HEK293 (cell line): ENCODE measurements around the gene CD79A.

ENCODE experiments used
- CTCF ChIA-PET: fragments of 350-600 bp; formaldehyde crosslinking; extraction: SDS; loops from one replicate; lab custom pipeline; 2021; ENCODE audit warnings: antibody characterized with exemption; lab: Yijun Ruan, JAX
- POLR2A ChIA-PET: fragments of 300-600 bp; formaldehyde crosslinking; extraction: SDS; loops from one replicate; lab custom pipeline; 2020; ENCODE audit warnings: antibody characterized with exemption, inconsistent platforms; lab: Yijun Ruan, JAX
- H3K27ac ChIP-seq: fragments of 200-500 bp; sonication (Bioruptor generic); 2 replicates; pipeline ENCODE4 v1.5.1; 2014; ENCODE audit warnings: low read depth, low read length, control low read depth, inconsistent platforms; ENCODE audit errors: extremely low read depth
- H3K36me3 ChIP-seq, 2 experiments: fragments of 200-500 bp in 1 of 2; sonication (Bioruptor generic) in 1 of 2; 1 replicate in 1 of 2; 2 replicates in 1 of 2; pipeline ENCODE4 v1.5.1; 2014 to 2017; ENCODE audit warnings: inconsistent platforms in 2 of 2, low read length in 2 of 2; ENCODE audit not compliant: control insufficient read depth in 2 of 2, insufficient read depth in 1 of 2
- H3K4me1 ChIP-seq: fragments of 200-500 bp; sonication (Bioruptor generic); 2 replicates; pipeline ENCODE4 v1.5.1; 2014; ENCODE audit warnings: mild to moderate bottlenecking, low read length, inconsistent platforms; ENCODE audit not compliant: control insufficient read depth, insufficient read depth
- H3K4me3 ChIP-seq: 2 replicates; pipeline ENCODE4 v1.5.1; 2011; ENCODE audit warnings: low read depth, mild to moderate bottlenecking, control low read depth, low read length, moderate library complexity
- H3K9me3 ChIP-seq: fragments of 200-500 bp; sonication (Bioruptor generic); 2 replicates; pipeline ENCODE4 v1.5.1; 2014; ENCODE audit warnings: low read depth, low read length, inconsistent platforms; ENCODE audit not compliant: control insufficient read depth, insufficient read depth
- BCL11A ChIP-seq: fragments of 450-650 bp; formaldehyde crosslinking; IDR thresholded peaks from 2 replicates; pipeline ENCODE4 v1.5.1; 2016; ENCODE audit warnings: low read depth, missing biosample characterization, missing genetic modification characterization
- BCL6B ChIP-seq: fragments of 450-650 bp; formaldehyde crosslinking; IDR thresholded peaks from 2 replicates; pipeline ENCODE4 v1.5.1; 2017; ENCODE audit warnings: missing biosample characterization, missing genetic modification characterization
- GLI2 ChIP-seq: fragments of 450-650 bp; formaldehyde crosslinking; IDR thresholded peaks from 2 replicates; pipeline ENCODE4; 2017; ENCODE audit warnings: missing biosample characterization, missing genetic modification characterization, low read depth, borderline replicate concordance
- GLIS2 ChIP-seq: fragments of 450-650 bp; formaldehyde crosslinking; IDR thresholded peaks from 2 replicates; pipeline ENCODE4 v1.5.1; 2016; ENCODE audit warnings: missing biosample characterization, missing genetic modification characterization
- IKZF3 ChIP-seq: fragments of 450-650 bp; IDR thresholded peaks from 2 replicates; pipeline ENCODE4 v1.5.0; 2018; ENCODE audit warnings: missing biosample characterization, mild to moderate bottlenecking, missing genetic modification characterization, moderate library complexity
- KLF8 ChIP-seq: fragments of 450-650 bp; formaldehyde crosslinking; IDR thresholded peaks from 2 replicates; pipeline ENCODE4 v1.5.1; 2016; ENCODE audit warnings: missing biosample characterization, missing genetic modification characterization
- PATZ1 ChIP-seq: fragments of 450-650 bp; formaldehyde crosslinking; IDR thresholded peaks from 2 replicates; pipeline ENCODE4 v1.5.1; 2016; ENCODE audit warnings: missing biosample characterization, missing genetic modification characterization
- SP2 ChIP-seq: fragments of 450-650 bp; formaldehyde crosslinking; IDR thresholded peaks from 2 replicates; pipeline ENCODE4 v1.5.1; 2016; ENCODE audit warnings: missing biosample characterization, missing genetic modification characterization
- ZBTB17 ChIP-seq: fragments of 450-650 bp; formaldehyde crosslinking; IDR thresholded peaks from 2 replicates; pipeline ENCODE4 v1.5.1; 2016; ENCODE audit warnings: missing biosample characterization, missing genetic modification characterization
- ZBTB48 ChIP-seq: fragments of 450-650 bp; formaldehyde crosslinking; IDR thresholded peaks from 2 replicates; pipeline ENCODE4 v1.5.1; 2016; ENCODE audit warnings: missing biosample characterization, missing genetic modification characterization
- ZBTB6 ChIP-seq: fragments of 450-650 bp; formaldehyde crosslinking; IDR thresholded peaks from 2 replicates; pipeline ENCODE4 v1.5.1; 2017; ENCODE audit warnings: missing biosample characterization, missing genetic modification characterization
- ZFP37 ChIP-seq: fragments of 450-650 bp; formaldehyde crosslinking; IDR thresholded peaks from 2 replicates; pipeline ENCODE4 v1.5.1; 2016; ENCODE audit warnings: missing biosample characterization, missing genetic modification characterization
- ZFP69B ChIP-seq: fragments of 450-650 bp; formaldehyde crosslinking; IDR thresholded peaks from 2 replicates; pipeline ENCODE4 v1.5.1; 2016; ENCODE audit warnings: missing biosample characterization, missing genetic modification characterization
- ZIC2 ChIP-seq: fragments of 450-650 bp; formaldehyde crosslinking; IDR thresholded peaks from 2 replicates; pipeline ENCODE4 v1.5.1; 2016; ENCODE audit warnings: missing biosample characterization, missing genetic modification characterization
- ZNF146 ChIP-seq: fragments of 450-650 bp; formaldehyde crosslinking; IDR thresholded peaks from 2 replicates; pipeline ENCODE4 v1.5.1; 2016; ENCODE audit warnings: missing biosample characterization, missing genetic modification characterization
- ZNF2 ChIP-seq: fragments of 450-650 bp; formaldehyde crosslinking; IDR thresholded peaks from 2 replicates; pipeline ENCODE4 v1.5.1; 2016; ENCODE audit warnings: missing biosample characterization, missing genetic modification characterization
- ZNF335 ChIP-seq: fragments of 450-650 bp; formaldehyde crosslinking; conservative IDR thresholded peaks from 2 replicates; pipeline ENCODE4 v1.5.1; 2016; ENCODE audit warnings: missing biosample characterization, missing genetic modification characterization
- ZNF37A ChIP-seq: fragments of 450-650 bp; IDR thresholded peaks from 2 replicates; pipeline ENCODE4 v1.5.1; 2018; ENCODE audit warnings: missing biosample characterization, missing genetic modification characterization
- ZNF398 ChIP-seq: fragments of 450-650 bp; formaldehyde crosslinking; IDR thresholded peaks from 2 replicates; pipeline ENCODE4 v1.5.1; 2017; ENCODE audit warnings: missing biosample characterization, missing genetic modification characterization
- ZNF501 ChIP-seq: fragments of 450-650 bp; formaldehyde crosslinking; IDR thresholded peaks from 2 replicates; pipeline ENCODE4 v1.5.1; 2016; ENCODE audit warnings: missing biosample characterization, missing genetic modification characterization
- ZNF600 ChIP-seq: fragments of 450-650 bp; formaldehyde crosslinking; IDR thresholded peaks from 2 replicates; pipeline ENCODE4 v1.5.1; 2016; ENCODE audit warnings: missing biosample characterization, missing genetic modification characterization
- ZNF692 ChIP-seq: fragments of 450-650 bp; formaldehyde crosslinking; IDR thresholded peaks from 2 replicates; pipeline ENCODE4 v1.5.1; 2016; ENCODE audit warnings: missing biosample characterization, missing genetic modification characterization

CD79A gene

GRCh38 chr19:41871573-41872383 is 5.3 kb upstream of the CD79A start:
- H3K27ac ChIP-seq, result peak overlapping the region; percentile 54
- H3K4me3 ChIP-seq, result no peak overlapping the region
- ChIA-PET POLR2A (interaction anchor here (0.6 to 7.2 kb wide), 7 partner anchors 8 to 500 kb away, joined by 3 to 118 read pairs (median 22); partner anchors contain the start of genes ARHGEF1, RABAC1 and RPS19), CTCF (interaction anchor here (0.7 to 5.9 kb wide), 15 partner anchors 9 to 163 kb away, joined by 3 to 73 read pairs (median 10); partner anchors contain the start of genes RABAC1 and RPS19)
- H3K9me3 ChIP-seq, result no peaks in the 10 kb centered on the region
- TF ChIP-seq ZNF600 (tag by site-specific recombination) (peak; percentile 82), PATZ1 (tag by site-specific recombination) (0 out of 2 replicates have a peak, but pooled peaks have one; percentile 31), ZNF37A (tag by site-specific recombination) (peak; percentile 13; the same call in 1 of the 2 replicates), BCL6B (tag by site-specific recombination) (0 out of 2 replicates have a peak, but pooled peaks have one; percentile 27), BCL11A (tag by site-specific recombination) (no peak; the same call in 1 of the 2 replicates), ZNF398 (tag by site-specific recombination) (no peak), ZBTB17 (peak; percentile 47), GLI2 (no peak), SP2 (tag by site-specific recombination) (peak; percentile 24; the same call in 1 of the 2 replicates), IKZF3 (tag by site-specific recombination) (peak; percentile 85; the same call in 1 of the 2 replicates), ZNF335 (tag by site-specific recombination) (peak; percentile 31), ZFP37 (tag by site-specific recombination) (peak; percentile 60; the same call in 1 of the 2 replicates), ZBTB6 (tag by site-specific recombination) (0 out of 2 replicates have a peak, but pooled peaks have one; percentile 3), ZNF692 (tag by site-specific recombination) (peak; percentile 4; the same call in 1 of the 2 replicates), ZNF146 (0 out of 2 replicates have a peak, but pooled peaks have one; percentile 13), ZIC2 (peak; percentile 45), ZNF2 (tag by site-specific recombination) (0 out of 2 replicates have a peak, but pooled peaks have one; percentile 29), ZFP69B (tag by site-specific recombination) (0 out of 2 replicates have a peak, but pooled peaks have one; percentile 42), ZNF501 (tag by site-specific recombination) (no peak), KLF8 (tag by site-specific recombination) (no peak), GLIS2 (tag by site-specific recombination) (0 out of 2 replicates have a peak, but pooled peaks have one; percentile 30), ZBTB48 (peak; percentile 10; the same call in 1 of the 2 replicates)
- peaks cover 47 to 56% of the 10 kb centered on the region in 2 experiments for H3K36me3 ChIP-seq
- H3K4me1 ChIP-seq, result no peaks in the 10 kb centered on the region; the same call in 1 of the 2 replicates
